ENCODE results near the gene ERAP2.

DNA sequence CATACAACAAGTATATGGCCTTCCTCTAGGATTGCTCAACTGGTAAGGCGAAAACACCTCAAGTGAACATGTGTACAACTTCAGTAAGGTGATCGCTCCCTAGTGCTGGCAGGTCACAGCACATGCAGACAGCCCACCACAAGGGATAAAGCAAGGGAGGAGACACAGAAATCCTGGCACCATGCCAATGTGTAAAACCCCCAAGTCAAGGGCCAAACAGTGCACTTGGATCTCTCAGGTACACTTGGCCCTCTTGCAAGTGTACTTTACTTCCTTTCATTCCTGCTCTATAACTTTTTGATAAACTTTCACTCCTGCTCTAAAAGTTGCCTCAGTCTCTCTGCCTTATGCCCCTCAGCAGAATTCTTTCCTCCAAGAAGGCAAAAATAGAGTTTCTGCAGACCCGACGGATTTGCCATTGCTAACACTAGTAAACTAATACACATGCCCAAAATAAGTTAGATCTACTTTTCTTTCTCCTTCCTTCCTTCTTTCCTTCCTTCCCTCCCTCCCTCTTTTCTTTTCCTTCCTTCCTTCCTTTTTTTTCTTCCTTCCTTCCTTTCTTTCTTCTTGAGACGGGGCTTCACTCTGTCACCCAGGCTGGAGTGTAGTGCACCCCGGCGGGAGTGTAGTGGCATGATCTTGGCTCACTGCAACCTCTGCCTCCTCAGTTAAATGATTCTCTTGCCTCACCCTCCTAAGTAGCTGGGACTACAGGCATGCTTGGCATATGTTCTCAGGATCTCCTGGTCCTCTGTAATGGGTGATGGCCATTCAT is 52.8 kb downstream of the ERAP2 start:
- TF ChIP-seq POLR2A (IDR thresholded peaks at IDR 0.05) (no peak), POLR2AphosphoS5 (IDR thresholded peaks at IDR 0.05) (no peak), EP300 (IDR thresholded peaks at IDR 0.05) (no peak)
- TF ChIP-seq, protein P1, sequence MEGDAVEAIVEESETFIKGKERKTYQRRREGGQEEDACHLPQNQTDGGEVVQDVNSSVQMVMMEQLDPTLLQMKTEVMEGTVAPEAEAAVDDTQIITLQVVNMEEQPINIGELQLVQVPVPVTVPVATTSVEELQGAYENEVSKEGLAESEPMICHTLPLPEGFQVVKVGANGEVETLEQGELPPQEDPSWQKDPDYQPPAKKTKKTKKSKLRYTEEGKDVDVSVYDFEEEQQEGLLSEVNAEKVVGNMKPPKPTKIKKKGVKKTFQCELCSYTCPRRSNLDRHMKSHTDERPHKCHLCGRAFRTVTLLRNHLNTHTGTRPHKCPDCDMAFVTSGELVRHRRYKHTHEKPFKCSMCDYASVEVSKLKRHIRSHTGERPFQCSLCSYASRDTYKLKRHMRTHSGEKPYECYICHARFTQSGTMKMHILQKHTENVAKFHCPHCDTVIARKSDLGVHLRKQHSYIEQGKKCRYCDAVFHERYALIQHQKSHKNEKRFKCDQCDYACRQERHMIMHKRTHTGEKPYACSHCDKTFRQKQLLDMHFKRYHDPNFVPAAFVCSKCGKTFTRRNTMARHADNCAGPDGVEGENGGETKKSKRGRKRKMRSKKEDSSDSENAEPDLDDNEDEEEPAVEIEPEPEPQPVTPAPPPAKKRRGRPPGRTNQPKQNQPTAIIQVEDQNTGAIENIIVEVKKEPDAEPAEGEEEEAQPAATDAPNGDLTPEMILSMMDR (IDR thresholded peaks at IDR 0.05), result no peak

Data from sigmoid colon (tissue), 4 donors.